Measurements from ENCODE around the gene LMLN.
"Not testable (repeated sequence)": the region's sequence is repeated elsewhere in the genome, so short reads cannot be mapped to it uniquely, and the experiment has no call there.

Gene LMLN

DNA sequence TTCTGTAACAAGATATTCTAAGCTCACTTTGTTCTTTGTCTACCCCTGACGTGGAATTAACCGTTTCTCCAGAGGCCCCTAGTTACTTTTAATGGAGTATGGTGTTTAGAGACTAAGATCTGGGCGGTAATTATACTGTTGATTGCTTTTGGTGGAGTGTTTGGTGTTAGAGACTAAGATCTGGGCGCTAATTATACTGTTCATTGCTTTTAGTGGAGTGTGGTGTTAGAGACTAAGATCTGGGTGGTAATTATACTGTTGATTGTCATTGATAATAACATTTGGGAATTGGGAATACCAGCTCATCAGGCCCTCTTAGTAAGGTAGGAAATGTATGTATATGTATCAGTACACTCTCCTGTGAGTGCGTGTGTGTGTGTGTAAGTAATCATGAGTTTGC, 66.6 kb downstream of the LMLN start:
- no peak overlapping the region for H3K27ac Mint-ChIP-seq
- H3K36me3 Mint-ChIP-seq (ENCODE audit: low read depth), result peaks cover 5% of the 10 kb centered on the region
- no peaks in the 10 kb centered on the region for H3K27me3 Mint-ChIP-seq
- H3K4me1 Mint-ChIP-seq (ENCODE audit: low read depth), result peaks cover 9% of the 10 kb centered on the region
- no peaks in the 10 kb centered on the region for H3K9me3 Mint-ChIP-seq
- no peak overlapping the region for H3K4me3 Mint-ChIP-seq
- intact Hi-C loops (cut with micrococcal nuclease), result no loop called here

DNA sequence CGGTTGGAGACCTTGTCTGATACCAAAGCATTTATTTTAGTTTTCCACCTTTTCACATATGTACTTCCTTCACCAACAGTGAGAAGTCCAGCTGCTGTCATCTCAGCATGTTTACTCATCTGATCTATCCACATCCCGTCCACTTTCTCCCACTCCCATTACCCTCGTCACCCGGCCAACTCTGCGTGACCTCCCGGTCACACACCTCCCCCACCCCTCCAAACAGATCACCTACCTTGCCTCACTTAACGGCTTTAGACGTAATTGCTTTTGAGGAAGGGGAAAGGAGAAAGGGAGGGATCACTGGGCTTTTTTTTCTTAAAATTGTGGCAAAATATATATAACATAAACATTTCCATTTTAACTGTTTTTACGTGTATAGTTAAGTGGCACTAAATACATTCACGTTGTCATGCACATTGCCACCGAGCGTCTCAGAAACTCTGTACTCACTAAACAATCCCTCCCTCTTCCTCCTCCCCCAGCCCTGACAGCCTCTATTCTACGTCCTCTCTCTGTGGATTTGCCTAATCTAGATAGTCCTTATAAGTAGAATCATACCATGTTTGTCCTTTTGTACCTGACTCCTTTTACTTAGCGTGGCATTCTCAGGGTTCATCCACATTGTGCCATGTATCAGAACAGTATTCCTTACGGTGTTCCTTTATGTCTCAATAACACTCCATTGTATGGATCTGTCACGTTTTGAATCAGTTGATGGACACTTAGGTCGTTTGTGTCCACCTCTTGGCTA, 67.2 kb downstream of the LMLN start:
- intact Hi-C loops (cut with micrococcal nuclease), result no loop called here

GRCh38 chr3:198027799-198028390, 67.9 kb downstream of the LMLN start:
- H3K27me3 Mint-ChIP-seq, result no peaks in the 10 kb centered on the region
- H3K27ac Mint-ChIP-seq, result no peak overlapping the region

More for the DNA sequence above, 67.2 kb downstream of the LMLN start:
- peaks cover 11% of the 10 kb centered on the region for H3K4me1 Mint-ChIP-seq (ENCODE audit: low read depth)
- H3K27ac Mint-ChIP-seq, result no peak overlapping the region
- no peaks in the 10 kb centered on the region for H3K9me3 Mint-ChIP-seq
- no peak overlapping the region for H3K4me3 Mint-ChIP-seq
- no peaks in the 10 kb centered on the region for H3K27me3 Mint-ChIP-seq
- peaks cover 4% of the 10 kb centered on the region for H3K36me3 Mint-ChIP-seq (ENCODE audit: low read depth)

DNA sequence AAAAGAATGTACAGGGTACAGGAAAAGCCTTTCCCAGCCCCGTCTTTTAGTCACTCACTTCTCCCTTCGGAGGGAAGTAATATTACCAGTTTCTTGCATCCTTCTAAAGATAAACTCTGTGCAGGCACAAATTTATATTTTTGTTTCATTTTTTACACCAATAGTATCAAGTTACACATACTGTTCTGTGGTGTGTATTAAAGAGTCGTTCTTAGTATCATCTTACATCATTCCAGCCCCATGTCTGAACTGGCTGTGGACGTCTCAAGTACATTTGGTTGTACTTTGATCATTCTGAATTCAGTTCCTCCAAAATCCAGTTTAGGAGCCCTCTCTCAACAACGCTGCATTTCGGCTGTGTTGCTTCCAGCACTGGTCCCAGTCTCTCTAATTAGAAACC, 68.7 kb downstream of the LMLN start:
- H3K27me3 Mint-ChIP-seq, result no peaks in the 10 kb centered on the region
- H3K36me3 Mint-ChIP-seq (ENCODE audit: low read depth), result no peaks in the 10 kb centered on the region
- H3K4me1 Mint-ChIP-seq (ENCODE audit: low read depth), result peaks cover 15% of the 10 kb centered on the region
- H3K4me3 Mint-ChIP-seq, result no peak overlapping the region
- H3K27ac Mint-ChIP-seq, result no peak overlapping the region
- H3K9me3 Mint-ChIP-seq, result no peaks in the 10 kb centered on the region
- intact Hi-C loops (cut with micrococcal nuclease), result no loop called here

More at GRCh38 chr3:198027799-198028390, 67.9 kb downstream of the LMLN start:
- H3K36me3 Mint-ChIP-seq (ENCODE audit: low read depth), result no peaks in the 10 kb centered on the region
- H3K4me3 Mint-ChIP-seq, result no peak overlapping the region
- no peaks in the 10 kb centered on the region for H3K9me3 Mint-ChIP-seq
- intact Hi-C loops (cut with micrococcal nuclease), result no loop called here
- H3K4me1 Mint-ChIP-seq (ENCODE audit: low read depth), result peaks cover 15% of the 10 kb centered on the region

DNA sequence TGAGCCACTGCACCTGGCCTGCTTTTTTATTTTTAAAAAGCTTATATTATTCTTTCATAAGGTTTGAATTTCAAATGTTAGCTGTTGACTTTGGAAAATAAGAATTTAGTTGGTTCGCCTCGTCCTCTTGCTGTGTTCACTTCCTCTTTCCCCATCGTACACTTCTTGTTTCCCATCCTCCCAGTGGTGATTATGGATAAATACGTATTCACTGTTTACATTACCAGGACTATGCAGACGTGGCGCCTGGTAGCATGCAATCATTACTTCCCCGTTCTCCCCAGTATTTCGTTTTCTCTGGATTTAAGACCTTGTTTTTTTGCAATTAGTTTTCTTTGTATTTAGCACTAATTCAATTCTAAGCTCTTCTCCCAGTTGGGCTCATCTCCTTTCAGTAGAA, 70.1 kb downstream of the LMLN start:
- H3K4me3 Mint-ChIP-seq, result no peak overlapping the region
- H3K9me3 Mint-ChIP-seq, result no peaks in the 10 kb centered on the region
- intact Hi-C loops (cut with micrococcal nuclease), result no loop called here
- peak overlapping the region; percentile 26 for H3K27ac Mint-ChIP-seq
- no peaks in the 10 kb centered on the region for H3K27me3 Mint-ChIP-seq
- no peaks in the 10 kb centered on the region for H3K36me3 Mint-ChIP-seq (ENCODE audit: low read depth)
- peaks cover 15% of the 10 kb centered on the region for H3K4me1 Mint-ChIP-seq (ENCODE audit: low read depth)

DNA sequence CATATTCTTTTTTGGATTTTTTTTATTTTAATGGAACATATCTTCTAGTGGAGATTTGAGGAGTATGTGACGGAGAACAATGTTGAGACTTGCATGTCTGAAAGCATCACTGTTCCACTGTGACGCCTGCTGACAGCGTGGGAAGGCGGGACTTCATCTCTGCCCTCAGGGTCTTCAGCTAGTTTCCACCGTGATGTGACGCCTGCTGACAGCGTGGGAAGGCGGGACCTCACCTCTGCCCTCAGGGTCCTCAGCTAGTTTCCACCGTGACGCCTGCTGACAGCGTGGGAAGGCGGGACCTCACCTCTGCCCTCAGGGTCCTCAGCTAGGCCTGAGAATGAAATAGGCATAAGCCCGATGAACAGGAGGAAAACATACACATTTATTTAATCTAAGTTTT, 70.7 kb downstream of the LMLN start:
- intact Hi-C loops (cut with micrococcal nuclease), result no loop called here
- H3K4me3 Mint-ChIP-seq, result no peak overlapping the region
- peaks cover 15% of the 10 kb centered on the region for H3K4me1 Mint-ChIP-seq (ENCODE audit: low read depth)

DNA sequence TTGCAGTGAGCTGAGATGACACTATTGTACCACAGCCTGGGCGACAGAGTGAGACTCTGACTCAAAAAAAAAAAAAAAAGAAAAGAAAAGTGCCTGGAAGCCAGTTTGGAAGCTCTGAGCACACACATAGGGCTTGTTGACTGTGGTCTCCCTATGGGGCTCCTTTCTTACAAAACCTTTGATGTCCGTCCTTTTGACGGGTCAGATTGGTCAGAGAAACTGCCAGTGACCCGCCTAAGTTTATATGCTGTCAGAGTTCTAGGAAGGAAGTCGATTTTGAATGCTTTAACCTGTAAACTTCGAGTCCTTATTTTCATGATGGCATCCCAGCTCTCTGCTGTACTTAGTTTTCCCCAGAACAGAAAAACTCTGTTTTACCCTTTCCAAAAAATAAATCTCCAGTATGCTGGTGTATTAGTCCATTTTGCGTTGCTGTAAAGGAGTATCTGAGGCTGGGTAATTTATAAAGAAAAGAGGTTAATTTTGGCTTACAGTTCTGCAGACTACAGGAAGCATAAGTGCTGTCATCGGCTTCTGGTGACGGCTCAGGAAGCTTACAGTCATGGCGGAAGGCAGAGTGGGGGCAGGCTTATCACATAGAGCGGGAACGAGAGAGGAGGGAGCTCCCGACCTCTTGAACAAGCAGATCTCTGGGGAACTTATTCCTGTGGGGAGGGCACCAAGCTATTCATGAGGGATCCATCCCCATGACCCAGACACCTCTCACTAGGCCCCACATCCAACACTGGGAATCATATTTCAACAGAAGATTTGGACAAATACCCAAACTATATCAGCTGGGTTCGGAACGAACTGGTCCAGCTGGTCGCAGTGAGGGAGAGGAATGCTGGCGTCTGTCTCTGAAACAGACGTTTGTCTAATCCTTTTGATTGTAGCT, 72.3 kb downstream of the LMLN start:
- H3K4me1 Mint-ChIP-seq (ENCODE audit: low read depth), result peaks cover 15% of the 10 kb centered on the region
- no peak overlapping the region for H3K27ac Mint-ChIP-seq
- intact Hi-C loops (cut with micrococcal nuclease), result no loop called here
- H3K27me3 Mint-ChIP-seq, result no peaks in the 10 kb centered on the region
- H3K4me3 Mint-ChIP-seq, result no peak overlapping the region
- no peaks in the 10 kb centered on the region for H3K36me3 Mint-ChIP-seq (ENCODE audit: low read depth)
- no peaks in the 10 kb centered on the region for H3K9me3 Mint-ChIP-seq

More for the DNA sequence above, 70.7 kb downstream of the LMLN start:
- Mint-ChIP-seq H3K27ac (peak overlapping the region; percentile 26), H3K9me3 (no peaks in the 10 kb centered on the region), H3K27me3 (no peaks in the 10 kb centered on the region), H3K36me3 (ENCODE audit: low read depth) (no peaks in the 10 kb centered on the region)

DNA sequence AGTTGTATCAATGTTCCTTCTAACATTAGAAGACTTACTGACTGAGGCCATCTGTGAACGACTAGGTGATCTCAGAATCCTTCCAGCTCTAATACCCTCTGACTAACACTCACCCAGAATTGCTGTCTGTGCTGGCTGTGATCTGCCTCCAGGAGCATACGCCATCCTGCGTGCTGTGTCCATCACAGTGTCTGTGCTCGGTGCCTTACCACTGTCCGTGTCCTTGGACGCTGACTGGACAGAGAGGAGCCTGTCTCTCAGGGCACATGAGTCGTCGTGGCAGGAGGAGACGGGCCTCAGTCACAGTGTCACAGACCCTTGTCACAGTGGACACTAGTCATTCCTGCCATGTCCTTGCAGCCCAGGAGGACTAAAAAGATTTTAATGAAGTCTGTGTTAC, 83.1 kb downstream of the LMLN start:
- H3K27me3 Mint-ChIP-seq, result no peaks in the 10 kb centered on the region
- no peaks in the 10 kb centered on the region for H3K4me1 Mint-ChIP-seq (ENCODE audit: low read depth)
- intact Hi-C loops (cut with micrococcal nuclease), result no loop called here
- no peak overlapping the region for H3K4me3 Mint-ChIP-seq
- no peak overlapping the region for H3K27ac Mint-ChIP-seq
- no peaks in the 10 kb centered on the region for H3K9me3 Mint-ChIP-seq
- H3K36me3 Mint-ChIP-seq (ENCODE audit: low read depth), result peaks cover 9% of the 10 kb centered on the region

GRCh38 chr3:198046120-198046857, 86.3 kb downstream of the LMLN start:
- no peaks in the 10 kb centered on the region for H3K27me3 Mint-ChIP-seq
- intact Hi-C loops (cut with micrococcal nuclease), result no loop called here

DNA sequence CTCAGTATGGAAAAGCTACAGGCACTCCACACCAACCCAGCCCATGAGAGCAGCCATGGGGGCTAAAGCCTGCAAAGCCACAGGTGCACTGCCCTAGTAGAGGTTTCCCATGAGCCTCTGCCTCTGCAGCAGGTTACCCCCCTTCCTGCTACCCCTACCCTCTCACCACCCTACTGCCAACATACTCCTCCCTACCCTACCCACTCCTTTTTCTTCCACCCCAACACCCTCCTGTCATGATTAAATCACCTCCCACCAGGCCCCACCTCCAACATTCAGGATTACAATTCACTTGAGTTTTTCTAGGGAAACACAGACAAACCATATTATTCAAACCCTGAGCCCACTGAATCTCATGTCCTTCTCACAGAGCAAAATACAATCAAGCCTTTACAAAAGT, 88.4 kb downstream of the LMLN start:
- H3K27ac Mint-ChIP-seq, result no peak overlapping the region
- H3K4me1 Mint-ChIP-seq (ENCODE audit: low read depth), result no peaks in the 10 kb centered on the region
- H3K27me3 Mint-ChIP-seq, result peaks cover 1% of the 10 kb centered on the region
- H3K9me3 Mint-ChIP-seq, result no peaks in the 10 kb centered on the region
- no peak overlapping the region for H3K4me3 Mint-ChIP-seq
- no peaks in the 10 kb centered on the region for H3K36me3 Mint-ChIP-seq (ENCODE audit: low read depth)
- intact Hi-C loops (cut with micrococcal nuclease), result no loop called here

More at GRCh38 chr3:198046120-198046857, 86.3 kb downstream of the LMLN start:
- Mint-ChIP-seq H3K4me3 (no peak overlapping the region), H3K4me1 (ENCODE audit: low read depth) (no peaks in the 10 kb centered on the region), H3K36me3 (ENCODE audit: low read depth) (no peaks in the 10 kb centered on the region), H3K27ac (no peak overlapping the region), H3K9me3 (no peaks in the 10 kb centered on the region)

DNA sequence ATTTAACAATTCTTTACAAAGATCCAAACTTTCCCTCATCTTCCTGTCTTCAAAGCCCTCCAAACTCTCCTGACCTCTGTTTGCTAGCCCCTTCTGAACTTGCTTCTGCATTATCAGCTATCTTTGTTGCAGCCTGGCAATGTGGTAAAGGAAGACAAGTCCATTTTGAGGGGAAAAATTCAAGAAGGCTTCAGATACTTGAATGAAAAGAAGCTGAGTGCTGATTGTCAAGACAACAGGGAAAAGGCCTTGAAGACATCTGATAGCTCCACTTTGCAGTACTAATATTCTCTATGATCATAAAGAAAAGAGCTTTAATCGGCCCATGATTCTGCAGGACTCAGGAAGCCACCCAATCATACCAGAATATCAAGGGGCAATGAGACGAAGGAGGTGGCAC, 91.8 kb downstream of the LMLN start:
- Mint-ChIP-seq H3K36me3 (ENCODE audit: low read depth) (no peaks in the 10 kb centered on the region), H3K27me3 (peaks cover 6% of the 10 kb centered on the region), H3K4me1 (ENCODE audit: low read depth) (no peaks in the 10 kb centered on the region), H3K9me3 (no peaks in the 10 kb centered on the region), H3K27ac (no peak overlapping the region), H3K4me3 (no peak overlapping the region)
- intact Hi-C loops (cut with micrococcal nuclease), result no loop called here

DNA sequence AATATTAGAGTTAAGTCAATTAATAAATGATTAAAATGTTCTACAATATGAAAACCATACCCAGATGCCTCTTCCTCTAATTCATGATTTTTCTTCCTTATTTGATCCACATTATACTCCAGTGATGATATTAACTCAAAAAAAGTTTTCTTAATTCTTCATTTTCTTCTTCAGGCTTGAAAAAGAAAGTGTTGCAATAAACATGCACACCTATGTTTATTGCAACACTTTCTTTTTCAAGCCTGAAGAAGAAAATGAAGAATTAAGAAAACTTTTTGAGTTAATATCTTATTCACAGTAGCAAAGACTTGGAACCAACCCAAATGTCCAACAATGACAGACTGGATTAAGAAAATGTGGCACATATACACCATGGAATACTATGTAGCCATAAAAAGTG, 93.4 kb downstream of the LMLN start:
- H3K4me1 Mint-ChIP-seq (ENCODE audit: low read depth); H3K4me3 Mint-ChIP-seq; H3K9me3 Mint-ChIP-seq; H3K27ac Mint-ChIP-seq; H3K36me3 Mint-ChIP-seq (ENCODE audit: low read depth); intact Hi-C loops (cut with micrococcal nuclease); H3K27me3 Mint-ChIP-seq: not testable (repeated sequence)

GRCh38 chr3:198061119-198062067, 101.4 kb downstream of the LMLN start:
- Mint-ChIP-seq H3K36me3 (ENCODE audit: low read depth) (no peaks in the 10 kb centered on the region), H3K9me3 (no peaks in the 10 kb centered on the region), H3K27me3 (peaks cover 6% of the 10 kb centered on the region), H3K4me1 (ENCODE audit: low read depth) (no peaks in the 10 kb centered on the region), H3K27ac (no peak overlapping the region), H3K4me3 (no peak overlapping the region)
- intact Hi-C loops (cut with micrococcal nuclease), result loop anchor here (10.0 kb wide), 1 partner anchor 67 kb away; no protein-coding TSS in a partner anchor
